ENCODE results near the gene ZP1. TPM values are rescaled to one million over a fixed set of nuclear protein-coding genes. Genes with fewer than 3 reads are reported as not detected.

ZP1 gene
- total RNA-seq, 6 donors from 2014 or later = not detected

- Histone ChIP-seq H3K27me3 (no peaks in the 10 kb centered on the region), H3K27ac (no peak overlapping the region), H3K9me3 (no peaks in the 10 kb centered on the region), H3K4me3 (no peak overlapping the region), H3K4me1 (peaks cover 21 to 44% (median 31%) of the 10 kb centered on the region in 4 donors), H3K36me3 (peaks cover 0 to 28% (median 24%) of the 10 kb centered on the region in 4 donors)
- whole genome bisulfite sequencing, 2 donors = 87 to 88% methylated on average over 8 of the region's 8 CpGs
- TF ChIP-seq CTCF (IDR thresholded peaks at IDR 0.05) (no peak), EP300 (IDR thresholded peaks at IDR 0.05) (no peak), POLR2A (IDR thresholded peaks at IDR 0.05) (no peak), POLR2AphosphoS5 (IDR thresholded peaks at IDR 0.05) (no peak)
- ATAC-seq (ENCODE audit: low FRiP score in 2 of 2) (no peak), DNase-seq (no peak)
Observed at GRCh38 chr11:60845338-60845737, 22.0 kb upstream of the ZP1 start.

- no peaks in the 10 kb centered on the region for H3K27me3 ChIP-seq
- H3K9me3 ChIP-seq = no peaks in the 10 kb centered on the region
- TF ChIP-seq POLR2A (IDR thresholded peaks at IDR 0.05) (no peak), POLR2AphosphoS5 (IDR thresholded peaks at IDR 0.05) (no peak)
- DNase-seq (no peak), ATAC-seq (ENCODE audit: low FRiP score in 2 of 2) (no peak)
- no peak overlapping the region for H3K4me3 ChIP-seq
- WGBS, 2 donors = 71 to 74% methylated on average over 12 of the region's 13 CpGs
- H3K27ac ChIP-seq = no peak overlapping the region
- peaks cover 0 to 46% (median 35%) of the 10 kb centered on the region in 4 donors for H3K36me3 ChIP-seq
- peaks cover 14 to 28% (median 22%) of the 10 kb centered on the region in 4 donors for H3K4me1 ChIP-seq
Observed at GRCh38 chr11:60847281-60847680, 20.1 kb upstream of the ZP1 start.

GRCh38 chr11:60847896-60848295 lies 19.4 kb upstream of the ZP1 start:
- H3K27me3 ChIP-seq = no peaks in the 10 kb centered on the region
- H3K4me1 ChIP-seq = peaks cover 14 to 22% (median 17%) of the 10 kb centered on the region in 4 donors
- TF ChIP-seq CTCF (IDR thresholded peaks at IDR 0.05) = no peak
- H3K4me3 ChIP-seq = no peak overlapping the region
- H3K9me3 ChIP-seq = no peaks in the 10 kb centered on the region
- H3K36me3 ChIP-seq = peaks cover 0 to 51% (median 38%) of the 10 kb centered on the region in 4 donors
- H3K27ac ChIP-seq = no peak overlapping the region
- no peak for DNase-seq
- WGBS, 2 donors = 91 to 93% methylated on average over 11 to 12 of the region's 12 CpGs
- ATAC-seq (ENCODE audit: low FRiP score in 2 of 2) = no peak

- H3K4me3 ChIP-seq = no peak overlapping the region
- H3K27me3 ChIP-seq = no peaks in the 10 kb centered on the region
- H3K4me1 ChIP-seq = peaks cover 6 to 14% (median 9%) of the 10 kb centered on the region in 4 donors
- 76 to 82% methylated on average over 9 to 10 of the region's 10 CpGs for WGBS, 2 donors
- TF ChIP-seq POLR2A (IDR thresholded peaks at IDR 0.05) (no peak), EP300 (IDR thresholded peaks at IDR 0.05) (no peak), CTCF (IDR thresholded peaks at IDR 0.05) (no peak), POLR2AphosphoS5 (IDR thresholded peaks at IDR 0.05) (no peak)
- no peak overlapping the region for H3K27ac ChIP-seq
- peaks cover 0 to 56% (median 38%) of the 10 kb centered on the region in 4 donors for H3K36me3 ChIP-seq
- H3K9me3 ChIP-seq = no peaks in the 10 kb centered on the region
- no peak for DNase-seq
- ATAC-seq (ENCODE audit: low FRiP score in 2 of 2) = no peak
Observed at GRCh38 chr11:60848714-60849151, 18.6 kb upstream of the ZP1 start.

GRCh38 chr11:60849641-60850520 lies 17.5 kb upstream of the ZP1 start:
- H3K27ac ChIP-seq = no peak overlapping the region
- no peaks in the 10 kb centered on the region for H3K27me3 ChIP-seq
- 92 to 97% methylated on average over 24 to 29 of the region's 29 CpGs for WGBS, 2 donors
- TF ChIP-seq POLR2AphosphoS5 (IDR thresholded peaks at IDR 0.05) (no peak), EP300 (IDR thresholded peaks at IDR 0.05) (no peak), CTCF (IDR thresholded peaks at IDR 0.05) (no peak)
- ATAC-seq (ENCODE audit: low FRiP score in 2 of 2) (no peak), DNase-seq (no peak)
- H3K4me1 ChIP-seq = peaks cover 0 to 2% (median 0%) of the 10 kb centered on the region in 4 donors
- no peaks in the 10 kb centered on the region for H3K9me3 ChIP-seq
- H3K4me3 ChIP-seq = no peak overlapping the region
- peaks cover 0 to 56% (median 38%) of the 10 kb centered on the region in 4 donors for H3K36me3 ChIP-seq

All from upper lobe of left lung (tissue), 6 donors.